Measurements from ENCODE around the gene CD63.

DNA sequence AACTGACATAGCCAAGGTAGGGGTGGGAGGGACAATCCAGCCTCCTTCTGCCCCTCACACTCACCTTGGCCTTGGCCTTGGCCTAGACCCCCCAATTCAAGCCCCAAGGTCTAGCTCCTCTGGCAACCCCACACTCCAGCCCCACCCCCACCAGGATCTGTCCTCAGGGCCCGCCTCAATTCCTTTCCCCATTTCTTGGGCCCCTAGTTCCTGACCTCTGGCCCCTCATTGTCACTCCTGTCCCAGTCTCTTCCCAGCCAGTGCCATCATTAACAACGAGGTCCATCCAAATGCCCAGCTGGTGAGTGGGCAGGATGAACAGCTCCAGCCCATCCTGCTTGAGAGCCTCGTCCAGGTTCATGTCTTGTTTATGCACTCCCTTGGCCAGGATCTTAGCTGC, 7.3 kb upstream of the CD63 start:
- TF ChIP-seq POLR2A (IDR thresholded peaks at IDR 0.05) (no peak), EP300 (IDR thresholded peaks at IDR 0.05; ENCODE audit: low read depth) (no peak)
- TF ChIP-seq, protein P1, sequence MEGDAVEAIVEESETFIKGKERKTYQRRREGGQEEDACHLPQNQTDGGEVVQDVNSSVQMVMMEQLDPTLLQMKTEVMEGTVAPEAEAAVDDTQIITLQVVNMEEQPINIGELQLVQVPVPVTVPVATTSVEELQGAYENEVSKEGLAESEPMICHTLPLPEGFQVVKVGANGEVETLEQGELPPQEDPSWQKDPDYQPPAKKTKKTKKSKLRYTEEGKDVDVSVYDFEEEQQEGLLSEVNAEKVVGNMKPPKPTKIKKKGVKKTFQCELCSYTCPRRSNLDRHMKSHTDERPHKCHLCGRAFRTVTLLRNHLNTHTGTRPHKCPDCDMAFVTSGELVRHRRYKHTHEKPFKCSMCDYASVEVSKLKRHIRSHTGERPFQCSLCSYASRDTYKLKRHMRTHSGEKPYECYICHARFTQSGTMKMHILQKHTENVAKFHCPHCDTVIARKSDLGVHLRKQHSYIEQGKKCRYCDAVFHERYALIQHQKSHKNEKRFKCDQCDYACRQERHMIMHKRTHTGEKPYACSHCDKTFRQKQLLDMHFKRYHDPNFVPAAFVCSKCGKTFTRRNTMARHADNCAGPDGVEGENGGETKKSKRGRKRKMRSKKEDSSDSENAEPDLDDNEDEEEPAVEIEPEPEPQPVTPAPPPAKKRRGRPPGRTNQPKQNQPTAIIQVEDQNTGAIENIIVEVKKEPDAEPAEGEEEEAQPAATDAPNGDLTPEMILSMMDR (IDR thresholded peaks at IDR 0.05), result no peak

All from transverse colon (tissue), 3 donors.